Stomach (tissue), 9 donors: ENCODE measurements around the gene MAB21L2. TPM values are rescaled to one million over a fixed set of nuclear protein-coding genes. Genes with fewer than 3 reads are reported as not detected.

Source experiments
- DNase-seq, 2 donors: peaks; one replicate each; pipeline versions ENCODE4 v3.0.0 to v3.0.0-alpha.2; 2013 to 2019
- H3K27ac ChIP-seq, 5 donors: fragments of 200-600 bp in 4 of 5; sonication (generic) in 4 of 5; one replicate each; pipeline ENCODE4 v1.5.1; 2013 to 2019; ENCODE audit warnings: mild to moderate bottlenecking in 1 of 5, moderate library complexity in 1 of 5
- H3K27me3 ChIP-seq, 3 donors: fragments of 200-600 bp; sonication (generic); one replicate each; pipeline ENCODE4 v1.5.1; 2017 to 2019; ENCODE audit warnings: mixed run types in 1 of 3
- H3K36me3 ChIP-seq, 4 donors: fragments of 200-600 bp; sonication (generic); 1 replicate in 3 of 4; 2 replicates in 1 of 4; pipeline ENCODE4 v1.5.1; 2016 to 2019
- H3K4me1 ChIP-seq, 4 donors: fragments of 200-600 bp; sonication (generic); one replicate each; pipeline ENCODE4 v1.5.1; 2016 to 2019
- H3K4me3 ChIP-seq, 4 donors: fragments of 200-600 bp; sonication (generic) in 3 of 4; one replicate each; pipeline ENCODE4 v1.5.1; 2016 to 2019; ENCODE audit warnings: mild to moderate bottlenecking in 1 of 4
- H3K9me3 ChIP-seq, 4 donors: fragments of 200-600 bp; sonication (generic); one replicate each; pipeline ENCODE4 v1.5.1; 2016 to 2019
- EP300 ChIP-seq: sonication (generic); formaldehyde crosslinking; IDR thresholded peaks from one replicate; pipeline ENCODE4 v1.6.1; 2017; ENCODE audit warnings: antibody characterized with exemption
- POLR2A ChIP-seq, 4 donors: fragments of 450-650 bp; IDR thresholded peaks; one replicate each; pipeline ENCODE4 v1.6.1; 2016; ENCODE audit warnings: antibody characterized with exemption in 4 of 4, control low read depth in 2 of 4, mild to moderate bottlenecking in 1 of 4, moderate library complexity in 1 of 4
- POLR2AphosphoS5 ChIP-seq, 3 donors: sonication (generic); formaldehyde crosslinking; IDR thresholded peaks; one replicate each; pipeline ENCODE4 v1.6.1; 2016; ENCODE audit warnings: antibody characterized with exemption in 3 of 3
- WGBS, 5 donors: extraction: QIAGEN DNeasy Blood & Tissue Kit in 3 of 5; methylation state at CpG; one replicate each; pipeline versions ENCODE4 v1.1.5 to v1.1.7; 2013 to 2018; 5-methylcytosine and 5-hydroxymethylcytosine counted together
- intact Hi-C: fragments of 100-400 bp; cut with DNase I; formaldehyde crosslinking; loops from one replicate; pipeline ENCODE4 v1.15.1; 2023; ENCODE audit warnings: low total_unique reads
- polyA plus RNA-seq, 3 donors: library from polyadenylated mRNA; stranded (reverse); fragments of 200-250 nt; gene quantifications; one replicate each; pipeline ENCODE4 v1.2.3, GENCODE V29; 2013
- total RNA-seq, 5 donors: library from RNA; depleted of rRNA; stranded (reverse); fragments of >200 nt; gene quantifications; one replicate each; pipeline versions ENCODE4 v1.1.0 to v1.2.3, GENCODE V29; 2014 to 2016
- TF ChIP-seq, protein P1 (sequence below), 7 experiments: fragments of 450-650 bp in 4 of 7; fragments of 200-600 bp in 3 of 7; sonication (generic) in 3 of 7; IDR thresholded peaks; one replicate each; pipeline ENCODE4 v1.5.1; 2016 to 2019; ENCODE audit warnings: antibody characterized with exemption in 7 of 7, control low read depth in 2 of 7, mild to moderate bottlenecking in 1 of 7
- donor health status: healthy with polysubstance abuse.
- donor health status: Bipolar disorder and iron deficiency.
- donor health status: healthy.

The MAB21L2 gene
- total and polyA plus RNA-seq, 8 donors: 0.08 to 95.9 (median 1.1) TPM; not detected in 4

DNA sequence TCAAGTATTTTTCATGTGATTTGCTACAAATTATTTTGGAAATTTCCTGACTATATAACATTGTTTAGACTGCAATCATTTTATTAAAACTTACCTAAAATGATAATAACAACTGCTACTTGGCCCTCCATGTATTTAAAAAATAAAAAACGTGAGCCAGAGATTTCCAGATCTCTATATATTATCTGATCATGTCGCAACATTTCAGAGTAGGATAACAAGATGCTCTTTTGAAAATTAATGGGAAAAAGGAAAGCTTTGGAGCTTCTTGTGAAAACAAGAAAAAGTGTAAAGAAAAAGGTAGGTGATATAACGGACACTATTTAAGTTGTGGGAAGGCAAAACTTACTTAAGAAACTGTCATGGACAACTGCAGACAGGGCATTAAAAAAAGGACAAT is 14.9 kb upstream of the MAB21L2 start:
- Histone ChIP-seq H3K4me1 (peaks cover 0 to 6% (median 0%) of the 10 kb centered on the region in 4 donors), H3K9me3 (no peaks in the 10 kb centered on the region), H3K27me3 (no peaks in the 10 kb centered on the region), H3K36me3 (peaks cover 0 to 6% (median 3%) of the 10 kb centered on the region in 4 donors), H3K4me3 (no peak overlapping the region), H3K27ac (no peak overlapping the region)
- TF ChIP-seq POLR2AphosphoS5 (IDR thresholded peaks at IDR 0.05) (no peak), EP300 (no peak), POLR2A (IDR thresholded peaks at IDR 0.05) (no peak)
- TF ChIP-seq, protein P1, sequence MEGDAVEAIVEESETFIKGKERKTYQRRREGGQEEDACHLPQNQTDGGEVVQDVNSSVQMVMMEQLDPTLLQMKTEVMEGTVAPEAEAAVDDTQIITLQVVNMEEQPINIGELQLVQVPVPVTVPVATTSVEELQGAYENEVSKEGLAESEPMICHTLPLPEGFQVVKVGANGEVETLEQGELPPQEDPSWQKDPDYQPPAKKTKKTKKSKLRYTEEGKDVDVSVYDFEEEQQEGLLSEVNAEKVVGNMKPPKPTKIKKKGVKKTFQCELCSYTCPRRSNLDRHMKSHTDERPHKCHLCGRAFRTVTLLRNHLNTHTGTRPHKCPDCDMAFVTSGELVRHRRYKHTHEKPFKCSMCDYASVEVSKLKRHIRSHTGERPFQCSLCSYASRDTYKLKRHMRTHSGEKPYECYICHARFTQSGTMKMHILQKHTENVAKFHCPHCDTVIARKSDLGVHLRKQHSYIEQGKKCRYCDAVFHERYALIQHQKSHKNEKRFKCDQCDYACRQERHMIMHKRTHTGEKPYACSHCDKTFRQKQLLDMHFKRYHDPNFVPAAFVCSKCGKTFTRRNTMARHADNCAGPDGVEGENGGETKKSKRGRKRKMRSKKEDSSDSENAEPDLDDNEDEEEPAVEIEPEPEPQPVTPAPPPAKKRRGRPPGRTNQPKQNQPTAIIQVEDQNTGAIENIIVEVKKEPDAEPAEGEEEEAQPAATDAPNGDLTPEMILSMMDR (IDR thresholded peaks at IDR 0.05): no peak
- DNase-seq: no peak
- intact Hi-C loops: no loop called here
- 85 to 92% (median 87%) methylated on average over 3 of the region's 3 CpGs for WGBS, 5 donors

DNA sequence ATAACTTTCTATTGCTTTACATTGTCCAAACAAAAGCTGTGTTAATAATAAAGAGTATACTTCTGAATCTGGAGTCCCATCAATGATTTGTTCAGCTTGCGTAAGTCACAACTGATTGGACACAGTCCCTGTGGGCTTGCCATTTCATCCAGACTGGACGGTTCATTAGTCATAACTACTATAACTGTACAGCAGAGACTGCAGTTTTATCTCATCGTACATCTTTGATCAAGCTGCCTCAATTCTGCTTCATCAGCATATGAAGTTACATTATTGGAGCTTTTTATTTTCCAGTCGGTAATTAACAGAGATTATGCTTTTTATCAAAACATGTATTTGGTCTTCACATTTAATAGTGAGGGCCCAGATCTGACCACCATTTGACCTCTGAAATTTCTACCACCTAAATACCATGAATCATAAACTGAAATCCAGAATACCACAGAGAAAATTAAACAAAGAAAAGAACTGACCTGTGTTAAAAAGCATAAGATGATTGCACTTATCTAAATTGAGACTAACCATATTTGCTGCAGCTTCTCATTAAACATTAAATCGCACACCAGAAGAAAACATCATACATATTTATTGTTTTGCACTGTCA is 12.5 kb upstream of the MAB21L2 start:
- Histone ChIP-seq H3K4me3 (no peak overlapping the region), H3K27me3 (no peaks in the 10 kb centered on the region), H3K4me1 (peaks cover 0 to 8% (median 3%) of the 10 kb centered on the region in 4 donors), H3K9me3 (no peaks in the 10 kb centered on the region), H3K27ac (no peak overlapping the region), H3K36me3 (peaks cover 0 to 6% (median 3%) of the 10 kb centered on the region in 4 donors)
- intact Hi-C loops: no loop called here
- no peak for TF ChIP-seq POLR2A (IDR thresholded peaks at IDR 0.05)
- TF ChIP-seq, protein P1 (IDR thresholded peaks at IDR 0.05): no peak
- no peak for TF ChIP-seq POLR2AphosphoS5 (IDR thresholded peaks at IDR 0.05)
- TF ChIP-seq EP300: no peak
- DNase-seq: no peak
- 69 to 85% (median 77%) methylated on average over 5 of the region's 5 CpGs for WGBS, 5 donors

DNA sequence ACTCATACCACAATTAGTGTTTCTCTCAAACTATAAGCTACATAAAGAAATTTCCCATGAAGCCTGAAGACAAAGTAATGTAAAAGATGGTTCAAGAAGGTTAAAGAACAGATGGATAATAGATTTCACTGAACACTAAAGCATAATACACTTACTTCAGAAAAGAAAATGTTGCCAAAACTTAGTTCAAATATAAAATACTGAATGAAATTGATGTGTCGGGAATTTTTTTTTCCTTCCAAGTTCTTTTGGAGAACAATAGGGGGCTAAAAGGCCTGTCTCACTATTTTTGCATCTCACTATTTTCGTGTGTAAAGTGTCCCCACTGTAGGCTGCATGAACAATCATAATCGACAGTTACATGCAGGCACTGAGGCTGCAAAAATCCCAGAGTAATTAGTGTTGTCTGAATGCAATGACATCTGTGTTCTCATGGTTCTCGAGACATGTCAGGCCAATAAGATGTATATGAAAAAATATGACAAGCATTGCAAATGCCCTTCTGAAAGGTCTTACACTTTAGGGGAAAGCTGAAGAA is 11.9 kb upstream of the MAB21L2 start:
- Histone ChIP-seq H3K36me3 (peaks cover 0 to 3% (median under 1%) of the 10 kb centered on the region in 4 donors), H3K9me3 (no peaks in the 10 kb centered on the region), H3K27ac (no peak overlapping the region), H3K4me3 (no peak overlapping the region), H3K27me3 (no peaks in the 10 kb centered on the region), H3K4me1 (peaks cover 0 to 8% (median 3%) of the 10 kb centered on the region in 4 donors)
- no peak for DNase-seq
- intact Hi-C loops: no loop called here
- 91 to 95% (median 91%) methylated on average over 4 of the region's 4 CpGs for WGBS, 5 donors
- TF ChIP-seq EP300 (no peak), POLR2A (IDR thresholded peaks at IDR 0.05) (no peak), POLR2AphosphoS5 (IDR thresholded peaks at IDR 0.05) (no peak)
- TF ChIP-seq, protein P1 (IDR thresholded peaks at IDR 0.05): no peak

DNA sequence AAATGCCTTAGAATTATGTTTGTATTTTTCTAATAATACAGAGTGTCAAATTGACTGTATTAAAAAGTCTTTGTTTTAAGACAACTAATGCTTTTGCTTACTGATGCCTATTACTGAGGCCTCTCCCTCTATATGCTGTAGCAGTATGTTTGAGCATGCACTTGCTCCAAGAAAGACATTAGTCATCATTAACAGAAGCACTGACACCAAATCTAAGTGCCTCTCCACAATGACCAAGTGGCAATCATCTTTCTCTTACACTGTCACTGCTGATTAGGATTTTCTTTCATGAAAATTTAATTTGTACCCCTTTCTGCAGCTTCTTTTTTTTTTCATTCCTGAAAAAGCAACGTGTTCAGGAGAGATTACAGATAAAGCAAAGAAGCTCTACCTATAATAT is 11.1 kb upstream of the MAB21L2 start:
- H3K27ac ChIP-seq: no peak overlapping the region

More for the DNA sequence above, 11.1 kb upstream of the MAB21L2 start:
- DNase-seq: no peak
- H3K4me1 ChIP-seq: peaks cover 0 to 8% (median 3%) of the 10 kb centered on the region in 4 donors
- 53 to 77% (median 60%) methylated on average over 1 of the region's 1 CpG for WGBS, 5 donors
- no peaks in the 10 kb centered on the region for H3K36me3 ChIP-seq
- no peaks in the 10 kb centered on the region for H3K9me3 ChIP-seq
- intact Hi-C loops: no loop called here
- H3K4me3 ChIP-seq: no peak overlapping the region
- H3K27me3 ChIP-seq: no peaks in the 10 kb centered on the region
- no peak for TF ChIP-seq POLR2A (IDR thresholded peaks at IDR 0.05)
- no peak for TF ChIP-seq POLR2AphosphoS5 (IDR thresholded peaks at IDR 0.05)
- TF ChIP-seq, protein P1 (IDR thresholded peaks at IDR 0.05): no peak
- no peak for TF ChIP-seq EP300
